ENCODE results near the gene IQSEC1. TPM values are rescaled to one million over a fixed set of nuclear protein-coding genes. Genes with fewer than 3 reads are reported as not detected.

Gene IQSEC1
- total RNA-seq, 2 donors from 2014 or later, result 58.2 to 94.2 TPM

DNA sequence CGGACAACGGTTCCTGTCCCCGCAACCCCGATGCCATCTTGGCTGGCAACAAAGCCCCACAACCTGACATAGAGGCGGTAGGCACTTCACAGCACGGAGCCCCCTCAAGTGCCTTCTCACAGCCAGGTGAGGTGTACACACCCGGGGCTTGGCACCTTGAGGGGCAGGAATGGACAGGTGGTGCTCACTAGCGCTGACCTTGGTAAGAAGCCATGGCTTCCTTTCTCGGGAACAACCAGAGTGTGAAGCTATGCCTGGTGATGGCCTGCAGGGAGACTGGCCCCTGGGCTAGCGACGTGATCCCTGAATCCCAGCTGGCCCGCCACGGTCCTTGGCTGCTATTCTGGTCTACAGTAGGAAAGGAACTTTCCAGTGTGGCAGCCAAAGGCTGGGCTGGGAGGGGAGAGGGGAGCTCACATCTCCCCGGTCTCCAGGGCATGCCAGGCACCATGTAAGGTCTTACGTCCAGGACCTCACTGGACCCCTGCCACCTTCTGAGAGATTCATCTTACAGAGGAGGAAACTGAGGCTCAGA is 161.3 kb downstream of the IQSEC1 start:
- no peaks in the 10 kb centered on the region for H3K4me1 ChIP-seq (replicated peaks)
- WGBS, result 91% methylated on average over 15 of the region's 15 CpGs
- H3K4me3 ChIP-seq, result no peak overlapping the region
- intact Hi-C loops (cut with DNase I), result no loop called here
- H3K36me3 ChIP-seq, result peaks cover 10 to 22% of the 10 kb centered on the region in 2 donors
- TF ChIP-seq POLR2AphosphoS5 (IDR thresholded peaks at IDR 0.05) (no peak), POLR2A (IDR thresholded peaks at IDR 0.05) (no peak)
- TF ChIP-seq, protein P1, sequence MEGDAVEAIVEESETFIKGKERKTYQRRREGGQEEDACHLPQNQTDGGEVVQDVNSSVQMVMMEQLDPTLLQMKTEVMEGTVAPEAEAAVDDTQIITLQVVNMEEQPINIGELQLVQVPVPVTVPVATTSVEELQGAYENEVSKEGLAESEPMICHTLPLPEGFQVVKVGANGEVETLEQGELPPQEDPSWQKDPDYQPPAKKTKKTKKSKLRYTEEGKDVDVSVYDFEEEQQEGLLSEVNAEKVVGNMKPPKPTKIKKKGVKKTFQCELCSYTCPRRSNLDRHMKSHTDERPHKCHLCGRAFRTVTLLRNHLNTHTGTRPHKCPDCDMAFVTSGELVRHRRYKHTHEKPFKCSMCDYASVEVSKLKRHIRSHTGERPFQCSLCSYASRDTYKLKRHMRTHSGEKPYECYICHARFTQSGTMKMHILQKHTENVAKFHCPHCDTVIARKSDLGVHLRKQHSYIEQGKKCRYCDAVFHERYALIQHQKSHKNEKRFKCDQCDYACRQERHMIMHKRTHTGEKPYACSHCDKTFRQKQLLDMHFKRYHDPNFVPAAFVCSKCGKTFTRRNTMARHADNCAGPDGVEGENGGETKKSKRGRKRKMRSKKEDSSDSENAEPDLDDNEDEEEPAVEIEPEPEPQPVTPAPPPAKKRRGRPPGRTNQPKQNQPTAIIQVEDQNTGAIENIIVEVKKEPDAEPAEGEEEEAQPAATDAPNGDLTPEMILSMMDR (IDR thresholded peaks at IDR 0.05), result no peak
- H3K27me3 ChIP-seq (replicated peaks; ENCODE audit: insufficient read depth), result no peaks in the 10 kb centered on the region
- no peaks in the 10 kb centered on the region for H3K9me3 ChIP-seq
- no peak for DNase-seq (ENCODE audit: low spot score)
- H3K27ac ChIP-seq, result no peak overlapping the region

DNA sequence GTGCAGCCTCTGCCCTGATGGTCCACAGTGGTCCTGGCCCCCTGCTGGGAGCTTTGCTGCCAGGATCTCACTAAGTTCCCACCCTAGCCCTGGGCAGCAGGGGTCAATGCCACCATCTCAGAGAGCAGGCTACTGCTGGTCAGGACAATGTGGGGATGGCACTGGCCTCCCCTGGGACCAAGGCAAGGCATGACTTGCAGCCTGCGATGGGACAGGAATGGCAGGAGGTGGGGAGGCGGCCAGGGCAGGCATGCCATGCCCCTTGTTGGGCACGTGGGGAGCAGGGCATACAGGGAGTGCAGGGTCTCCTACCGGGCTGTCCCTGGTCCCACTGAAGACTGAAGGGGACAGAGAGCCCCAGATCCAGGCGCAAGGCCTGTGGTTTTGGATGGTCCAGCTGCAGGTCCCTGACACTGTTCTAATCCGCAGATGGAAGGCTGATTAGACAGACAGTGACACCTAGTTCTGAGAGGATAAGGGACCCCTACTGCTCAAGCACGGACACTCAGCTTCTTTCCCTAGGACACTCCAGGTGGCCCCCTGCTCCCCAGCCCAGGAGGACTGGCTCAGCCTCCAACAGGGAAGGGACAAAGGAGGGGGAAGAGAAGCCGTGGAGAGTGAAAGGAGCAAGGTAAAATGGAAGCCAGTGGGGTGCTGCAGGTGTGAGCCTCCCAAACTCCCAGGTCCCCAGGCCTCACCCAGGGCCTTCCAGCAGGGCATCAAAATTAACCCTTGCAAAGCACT is 162.7 kb downstream of the IQSEC1 start:
- no peaks in the 10 kb centered on the region for H3K27me3 ChIP-seq (replicated peaks; ENCODE audit: insufficient read depth)
- no peaks in the 10 kb centered on the region for H3K9me3 ChIP-seq
- H3K36me3 ChIP-seq, result peaks cover 10 to 22% of the 10 kb centered on the region in 2 donors
- no peak overlapping the region for H3K4me3 ChIP-seq
- H3K27ac ChIP-seq, result no peak overlapping the region
- no peak for DNase-seq (ENCODE audit: low spot score)
- TF ChIP-seq POLR2AphosphoS5 (IDR thresholded peaks at IDR 0.05), result no peak
- no peak for TF ChIP-seq POLR2A (IDR thresholded peaks at IDR 0.05)
- TF ChIP-seq, protein P1 (IDR thresholded peaks at IDR 0.05), result no peak
- intact Hi-C loops (cut with DNase I), result no loop called here
- H3K4me1 ChIP-seq (replicated peaks), result no peaks in the 10 kb centered on the region
- WGBS, result 80% methylated on average over 8 of the region's 8 CpGs

DNA sequence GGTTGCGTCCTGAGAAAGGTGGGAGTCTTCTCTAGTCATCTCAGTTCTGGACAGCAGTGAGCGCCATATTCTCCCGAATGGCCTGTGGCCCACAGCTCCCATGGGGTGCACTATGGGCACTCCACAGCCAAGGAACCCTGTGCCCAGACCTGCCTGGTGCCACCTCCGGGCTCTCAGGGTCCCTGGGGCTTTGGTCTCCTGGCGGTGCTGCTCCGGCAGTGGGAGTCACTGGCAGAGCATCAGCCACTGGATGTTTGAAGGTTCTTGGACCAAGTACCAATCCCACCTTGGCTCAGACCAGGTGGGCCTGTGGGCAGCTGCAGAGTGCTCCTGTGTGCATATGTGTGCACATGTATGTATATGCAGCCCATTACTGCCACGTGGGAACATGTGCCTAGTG is 163.5 kb downstream of the IQSEC1 start:
- Histone ChIP-seq H3K9me3 (no peaks in the 10 kb centered on the region), H3K27ac (no peak overlapping the region), H3K36me3 (peaks cover 10 to 17% of the 10 kb centered on the region in 2 donors), H3K27me3 (replicated peaks; ENCODE audit: insufficient read depth) (no peaks in the 10 kb centered on the region), H3K4me3 (no peak overlapping the region), H3K4me1 (replicated peaks) (no peaks in the 10 kb centered on the region)
- intact Hi-C loops (cut with DNase I), result no loop called here
- 99% methylated on average over 7 of the region's 7 CpGs for WGBS
- TF ChIP-seq POLR2AphosphoS5 (IDR thresholded peaks at IDR 0.05) (no peak), POLR2A (IDR thresholded peaks at IDR 0.05) (no peak)
- TF ChIP-seq, protein P1 (IDR thresholded peaks at IDR 0.05), result no peak
- DNase-seq (ENCODE audit: low spot score), result no peak

DNA sequence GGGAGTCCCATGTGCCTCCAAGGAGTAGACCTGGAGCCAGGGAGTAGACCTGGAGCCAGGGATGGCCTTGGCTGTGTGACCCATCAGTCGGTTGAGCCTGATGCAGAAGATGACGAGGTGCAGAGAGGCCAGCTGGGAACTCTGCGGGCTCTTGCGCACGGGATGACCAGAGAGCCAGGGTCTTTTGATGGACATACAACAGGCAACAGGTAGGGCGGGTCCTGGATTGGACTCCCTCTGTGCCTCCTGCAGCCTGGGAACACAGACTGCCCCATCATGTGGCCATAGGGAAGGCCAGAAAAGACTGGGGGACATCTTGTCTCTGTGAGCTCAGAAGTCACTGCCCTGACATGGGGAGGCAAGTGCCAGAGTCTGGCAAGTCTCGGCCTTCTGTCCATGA is 164.4 kb downstream of the IQSEC1 start:
- H3K4me3 ChIP-seq, result no peak overlapping the region
- no peaks in the 10 kb centered on the region for H3K9me3 ChIP-seq
- no peak for DNase-seq (ENCODE audit: low spot score)
- H3K27me3 ChIP-seq (replicated peaks; ENCODE audit: insufficient read depth), result no peaks in the 10 kb centered on the region
- TF ChIP-seq POLR2AphosphoS5 (IDR thresholded peaks at IDR 0.05) (no peak), POLR2A (IDR thresholded peaks at IDR 0.05) (no peak)
- TF ChIP-seq, protein P1 (IDR thresholded peaks at IDR 0.05), result no peak
- H3K27ac ChIP-seq, result no peak overlapping the region
- intact Hi-C loops (cut with DNase I), result no loop called here
- H3K36me3 ChIP-seq, result peaks cover 11 to 17% of the 10 kb centered on the region in 2 donors
- no peaks in the 10 kb centered on the region for H3K4me1 ChIP-seq (replicated peaks)
- 92% methylated on average over 7 of the region's 7 CpGs for WGBS

All from prostate gland (tissue), 2 donors.